GM23338 (cell line): ENCODE data around the gene SLC37A3. TPM values are rescaled to one million over a fixed set of nuclear protein-coding genes. Genes with fewer than 3 reads are reported as not detected.

ENCODE experiments used
- ATAC-seq: fragments of 200-7000 bp; cut with Tn5 transposase; 3 replicates; pipeline ENCODE4 v1.9.1; 2020
- DNase-seq: peaks from one replicate; pipeline ENCODE4 v3.0.0-alpha.2; 2015; ENCODE audit warnings: low spot score
- H2AFZ ChIP-seq: fragments of 200-600 bp; sonication (generic); 2 replicates; pipeline ENCODE4 v1.8.0; 2016; ENCODE audit warnings: antibody characterized with exemption, mild to moderate bottlenecking, moderate library complexity
- H3F3A ChIP-seq: fragments of 200-600 bp; sonication (generic); replicated peaks from 2 replicates; pipeline ENCODE4 v1.8.0; 2017; ENCODE audit warnings: antibody characterized with exemption, mixed run types, low read depth
- H3K27ac ChIP-seq: fragments of 200-600 bp; sonication (generic); 2 replicates; pipeline ENCODE4 v1.6.1; 2016; ENCODE audit warnings: low read depth
- H3K27me3 ChIP-seq: fragments of 200-600 bp; sonication (generic); 2 replicates; pipeline ENCODE4 v1.8.0; 2016; ENCODE audit warnings: mild to moderate bottlenecking, mixed run types, moderate library complexity; ENCODE audit not compliant: insufficient read depth
- H3K36me3 ChIP-seq: fragments of 200-600 bp; sonication (generic); 2 replicates; pipeline ENCODE4 v1.8.0; 2016; ENCODE audit warnings: mild to moderate bottlenecking; ENCODE audit not compliant: insufficient read depth
- H3K4me1 ChIP-seq: fragments of 200-600 bp; sonication (generic); 2 replicates; pipeline ENCODE4 v1.8.0; 2016; ENCODE audit warnings: mild to moderate bottlenecking, moderate library complexity; ENCODE audit not compliant: insufficient read depth
- H3K4me2 ChIP-seq: fragments of 200-600 bp; sonication (generic); 2 replicates; pipeline ENCODE4 v1.7.1; 2017; ENCODE audit warnings: mixed run types
- H3K4me3 ChIP-seq: fragments of 200-600 bp; sonication (generic); 2 replicates; pipeline ENCODE4 v1.6.1; 2016; ENCODE audit warnings: mixed run types
- H3K79me2 ChIP-seq: fragments of 200-600 bp; sonication (generic); replicated peaks from 2 replicates; pipeline ENCODE4 v1.8.0; 2017; ENCODE audit warnings: mild to moderate bottlenecking; ENCODE audit not compliant: insufficient read depth
- H3K9me2 ChIP-seq: fragments of 200-600 bp; sonication (generic); 2 replicates; pipeline ENCODE4 v1.8.0; 2017; ENCODE audit not compliant: insufficient read depth
- H4K20me1 ChIP-seq: fragments of 200-600 bp; sonication (generic); replicated peaks from 2 replicates; pipeline ENCODE4 v1.8.0; 2017; ENCODE audit warnings: mild to moderate bottlenecking; ENCODE audit not compliant: insufficient read depth
- H3K27ac Mint-ChIP-seq: 2 replicates; pipeline ENCODE4 v1.8.0; 2020; ENCODE audit warnings: inconsistent platforms, mild to moderate bottlenecking, moderate library complexity, mixed read lengths
- H3K27me3 Mint-ChIP-seq: 3 replicates; pipeline ENCODE4 v1.8.0; 2022; ENCODE audit warnings: low read depth, mild to moderate bottlenecking, moderate library complexity, mixed read lengths, inconsistent platforms; ENCODE audit not compliant: insufficient read depth, poor library complexity
- H3K36me3 Mint-ChIP-seq: 3 replicates; pipeline ENCODE4 v1.8.0; 2021; ENCODE audit warnings: low read depth, mild to moderate bottlenecking, inconsistent platforms, moderate library complexity, mixed read lengths
- H3K4me1 Mint-ChIP-seq: 3 replicates; pipeline ENCODE4 v1.8.0; 2020; ENCODE audit warnings: mild to moderate bottlenecking, inconsistent platforms, mixed read lengths
- H3K4me3 Mint-ChIP-seq: 3 replicates; pipeline ENCODE4 v1.8.0; 2021; ENCODE audit warnings: moderate library complexity, mild to moderate bottlenecking, inconsistent platforms, mixed read lengths
- H3K9me3 Mint-ChIP-seq: 3 replicates; pipeline ENCODE4 v1.8.0; 2020; ENCODE audit warnings: moderate library complexity, mild to moderate bottlenecking, inconsistent platforms, mixed read lengths
- CREB1 ChIP-seq: fragments of 250-450 bp; sonication (Bioruptor Pico); IDR thresholded peaks from 2 replicates; pipeline ENCODE4 v1.5.0; 2020; ENCODE audit warnings: low read depth, mild to moderate bottlenecking, moderate library complexity
- CTCF ChIP-seq, 2 experiments: fragments of 200-600 bp in 1 of 2; sonication (generic) in 1 of 2; conservative IDR thresholded peaks; 2 replicates each; pipeline versions ENCODE4 v1.5.1 to v1.6.1; 2016 to 2017; ENCODE audit warnings: antibody characterized with exemption in 2 of 2, low read depth in 2 of 2, mild to moderate bottlenecking in 2 of 2, moderate library complexity in 1 of 2
- EZH2 ChIP-seq: fragments of 200-600 bp; sonication (generic); IDR thresholded peaks from one replicate; pipeline ENCODE4 v1.8.0; 2017; ENCODE audit warnings: antibody characterized with exemption, mild to moderate bottlenecking, low read depth; ENCODE audit not compliant: unreplicated experiment
- EZH2phosphoT487 ChIP-seq: fragments of 200-600 bp; sonication (generic); IDR thresholded peaks from one replicate; pipeline ENCODE4 v1.8.1; 2018; ENCODE audit warnings: antibody characterized with exemption; ENCODE audit not compliant: unreplicated experiment
- NANOG ChIP-seq: IDR thresholded peaks from 2 replicates; pipeline ENCODE4 v1.6.1; 2016; ENCODE audit warnings: antibody characterized with exemption, borderline replicate concordance
- POLR2AphosphoS5 ChIP-seq: IDR thresholded peaks from 2 replicates; pipeline ENCODE4 v1.6.1; 2016; ENCODE audit warnings: antibody characterized with exemption, low read depth
- ZNF331 ChIP-seq: fragments of 250-450 bp; sonication (Bioruptor Pico); IDR thresholded peaks from 2 replicates; pipeline ENCODE4 v1.5.0; 2020; ENCODE audit warnings: low read depth, mild to moderate bottlenecking, moderate library complexity
- polyA plus RNA-seq: library from polyadenylated mRNA; unstranded; fragments of >200 nt; fragmentation: Nextera tagmentation; extraction: Ambion mirVana; gene quantifications from 2 replicates; pipeline ENCODE4 v1.2.1, GENCODE V29; 2016
- total RNA-seq: library from RNA; depleted of rRNA; stranded (reverse); fragments of >200 nt; shearing (Covaris generic); gene quantifications from 2 replicates; pipeline ENCODE4 v1.2.3, GENCODE V29; 2014
- TF ChIP-seq, protein P1 (sequence below): fragments of 250-450 bp; sonication (Bioruptor Pico); IDR thresholded peaks from 2 replicates; pipeline ENCODE4 v1.5.0; 2020; ENCODE audit warnings: mild to moderate bottlenecking, moderate library complexity
- TF ChIP-seq, protein P2 (sequence below): IDR thresholded peaks from one replicate; pipeline ENCODE4 v1.6.1; 2018; ENCODE audit warnings: antibody characterized with exemption; ENCODE audit not compliant: unreplicated experiment

SLC37A3 gene
- total and polyA plus RNA-seq, 2 experiments from 2014 or later: 35.6 to 86.2 TPM

- TF ChIP-seq, protein P1, sequence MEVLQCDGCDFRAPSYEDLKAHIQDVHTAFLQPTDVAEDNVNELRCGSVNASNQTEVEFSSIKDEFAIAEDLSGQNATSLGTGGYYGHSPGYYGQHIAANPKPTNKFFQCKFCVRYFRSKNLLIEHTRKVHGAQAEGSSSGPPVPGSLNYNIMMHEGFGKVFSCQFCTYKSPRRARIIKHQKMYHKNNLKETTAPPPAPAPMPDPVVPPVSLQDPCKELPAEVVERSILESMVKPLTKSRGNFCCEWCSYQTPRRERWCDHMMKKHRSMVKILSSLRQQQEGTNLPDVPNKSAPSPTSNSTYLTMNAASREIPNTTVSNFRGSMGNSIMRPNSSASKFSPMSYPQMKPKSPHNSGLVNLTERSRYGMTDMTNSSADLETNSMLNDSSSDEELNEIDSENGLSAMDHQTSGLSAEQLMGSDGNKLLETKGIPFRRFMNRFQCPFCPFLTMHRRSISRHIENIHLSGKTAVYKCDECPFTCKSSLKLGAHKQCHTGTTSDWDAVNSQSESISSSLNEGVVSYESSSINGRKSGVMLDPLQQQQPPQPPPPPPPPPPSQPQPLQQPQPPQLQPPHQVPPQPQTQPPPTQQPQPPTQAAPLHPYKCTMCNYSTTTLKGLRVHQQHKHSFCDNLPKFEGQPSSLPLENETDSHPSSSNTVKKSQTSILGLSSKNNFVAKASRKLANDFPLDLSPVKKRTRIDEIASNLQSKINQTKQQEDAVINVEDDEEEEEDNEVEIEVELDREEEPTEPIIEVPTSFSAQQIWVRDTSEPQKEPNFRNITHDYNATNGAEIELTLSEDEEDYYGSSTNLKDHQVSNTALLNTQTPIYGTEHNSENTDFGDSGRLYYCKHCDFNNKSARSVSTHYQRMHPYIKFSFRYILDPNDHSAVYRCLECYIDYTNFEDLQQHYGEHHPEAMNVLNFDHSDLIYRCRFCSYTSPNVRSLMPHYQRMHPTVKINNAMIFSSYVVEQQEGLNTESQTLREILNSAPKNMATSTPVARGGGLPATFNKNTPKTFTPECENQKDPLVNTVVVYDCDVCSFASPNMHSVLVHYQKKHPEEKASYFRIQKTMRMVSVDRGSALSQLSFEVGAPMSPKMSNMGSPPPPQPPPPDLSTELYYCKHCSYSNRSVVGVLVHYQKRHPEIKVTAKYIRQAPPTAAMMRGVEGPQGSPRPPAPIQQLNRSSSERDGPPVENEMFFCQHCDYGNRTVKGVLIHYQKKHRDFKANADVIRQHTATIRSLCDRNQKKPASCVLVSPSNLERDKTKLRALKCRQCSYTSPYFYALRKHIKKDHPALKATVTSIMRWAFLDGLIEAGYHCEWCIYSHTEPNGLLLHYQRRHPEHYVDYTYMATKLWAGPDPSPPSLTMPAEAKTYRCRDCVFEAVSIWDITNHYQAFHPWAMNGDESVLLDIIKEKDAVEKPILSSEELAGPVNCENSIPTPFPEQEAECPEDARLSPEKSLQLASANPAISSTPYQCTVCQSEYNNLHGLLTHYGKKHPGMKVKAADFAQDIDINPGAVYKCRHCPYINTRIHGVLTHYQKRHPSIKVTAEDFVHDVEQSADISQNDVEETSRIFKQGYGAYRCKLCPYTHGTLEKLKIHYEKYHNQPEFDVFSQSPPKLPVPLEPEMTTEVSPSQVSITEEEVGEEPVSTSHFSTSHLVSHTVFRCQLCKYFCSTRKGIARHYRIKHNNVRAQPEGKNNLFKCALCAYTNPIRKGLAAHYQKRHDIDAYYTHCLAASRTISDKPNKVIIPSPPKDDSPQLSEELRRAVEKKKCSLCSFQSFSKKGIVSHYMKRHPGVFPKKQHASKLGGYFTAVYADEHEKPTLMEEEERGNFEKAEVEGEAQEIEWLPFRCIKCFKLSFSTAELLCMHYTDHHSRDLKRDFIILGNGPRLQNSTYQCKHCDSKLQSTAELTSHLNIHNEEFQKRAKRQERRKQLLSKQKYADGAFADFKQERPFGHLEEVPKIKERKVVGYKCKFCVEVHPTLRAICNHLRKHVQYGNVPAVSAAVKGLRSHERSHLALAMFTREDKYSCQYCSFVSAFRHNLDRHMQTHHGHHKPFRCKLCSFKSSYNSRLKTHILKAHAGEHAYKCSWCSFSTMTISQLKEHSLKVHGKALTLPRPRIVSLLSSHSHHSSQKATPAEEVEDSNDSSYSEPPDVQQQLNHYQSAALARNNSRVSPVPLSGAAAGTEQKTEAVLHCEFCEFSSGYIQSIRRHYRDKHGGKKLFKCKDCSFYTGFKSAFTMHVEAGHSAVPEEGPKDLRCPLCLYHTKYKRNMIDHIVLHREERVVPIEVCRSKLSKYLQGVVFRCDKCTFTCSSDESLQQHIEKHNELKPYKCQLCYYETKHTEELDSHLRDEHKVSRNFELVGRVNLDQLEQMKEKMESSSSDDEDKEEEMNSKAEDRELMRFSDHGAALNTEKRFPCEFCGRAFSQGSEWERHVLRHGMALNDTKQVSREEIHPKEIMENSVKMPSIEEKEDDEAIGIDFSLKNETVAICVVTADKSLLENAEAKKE (CRISPR knock-in tag): no peak
These were observed 94.0 kb downstream of the SLC37A3 start (continued) for GRCh38 chr7:140304191-140304799.

DNA sequence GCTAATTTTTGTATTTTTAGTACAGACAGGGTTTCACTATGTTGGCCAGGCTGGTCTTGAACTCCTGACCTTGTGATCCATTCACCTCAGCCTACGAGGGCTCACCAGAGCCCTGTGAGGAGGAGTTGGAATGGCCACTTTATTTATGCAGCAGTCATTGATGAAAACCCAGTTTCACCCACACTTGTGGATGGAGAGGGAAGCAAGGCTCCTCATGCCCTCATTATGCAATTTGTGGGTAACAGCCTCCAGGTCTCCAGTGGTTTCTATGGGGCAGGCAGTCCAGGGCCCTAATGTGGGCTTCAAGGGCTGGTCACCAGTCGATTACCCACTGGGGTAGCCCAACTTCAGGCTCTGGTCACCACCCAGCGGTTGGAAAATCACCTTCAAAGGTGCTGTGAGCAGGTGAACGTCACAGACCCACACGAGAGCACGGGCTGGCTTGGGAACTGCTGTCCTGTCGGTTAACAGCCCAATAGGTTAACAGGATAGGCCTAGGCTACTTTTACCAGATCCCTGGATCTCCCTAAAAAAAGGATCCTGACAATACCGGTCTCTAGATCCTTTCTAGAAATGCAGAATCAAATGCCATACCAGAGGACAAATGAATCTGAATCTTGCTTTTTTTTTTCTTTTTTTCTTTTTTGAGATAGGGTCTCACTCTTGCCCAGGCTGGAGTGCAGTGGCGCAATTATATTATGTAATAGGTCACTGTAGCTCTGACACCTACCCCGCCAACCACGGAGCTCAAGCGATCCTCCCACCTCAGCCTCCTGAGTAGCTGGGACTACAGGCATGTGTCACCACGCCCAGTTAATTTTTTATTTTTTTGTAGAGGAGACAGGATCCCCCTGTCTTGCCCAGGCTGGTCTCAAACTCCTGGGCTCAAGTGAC is 97.8 kb downstream of the SLC37A3 start:
- H3F3A ChIP-seq: no peaks in the 10 kb centered on the region
- Mint-ChIP-seq H3K27me3 (no peaks in the 10 kb centered on the region), H3K9me3 (no peaks in the 10 kb centered on the region; the same call in 2 of the 3 replicates), H3K27ac (no peak overlapping the region), H3K4me1 (no peaks in the 10 kb centered on the region), H3K36me3 (no peaks in the 10 kb centered on the region), H3K4me3 (no peak overlapping the region)
- no peaks in the 10 kb centered on the region for H3K9me2 ChIP-seq
- no peak for ATAC-seq
- H2AFZ ChIP-seq: no peak overlapping the region
- H3K36me3 ChIP-seq: no peaks in the 10 kb centered on the region
- H3K4me1 ChIP-seq: no peaks in the 10 kb centered on the region
- TF ChIP-seq EZH2 (no peak), CTCF (conservative IDR thresholded peaks at IDR 0.05; ENCODE audit: low read depth in 2 of 2) (peak in 1 of 2 experiments; percentile 12; a peak in 1 of 4 replicates), NANOG (no peak), EZH2phosphoT487 (no peak), CREB1 (CRISPR knock-in tag) (no peak), ZNF331 (no peak), POLR2AphosphoS5 (no peak)
- TF ChIP-seq, protein P2, sequence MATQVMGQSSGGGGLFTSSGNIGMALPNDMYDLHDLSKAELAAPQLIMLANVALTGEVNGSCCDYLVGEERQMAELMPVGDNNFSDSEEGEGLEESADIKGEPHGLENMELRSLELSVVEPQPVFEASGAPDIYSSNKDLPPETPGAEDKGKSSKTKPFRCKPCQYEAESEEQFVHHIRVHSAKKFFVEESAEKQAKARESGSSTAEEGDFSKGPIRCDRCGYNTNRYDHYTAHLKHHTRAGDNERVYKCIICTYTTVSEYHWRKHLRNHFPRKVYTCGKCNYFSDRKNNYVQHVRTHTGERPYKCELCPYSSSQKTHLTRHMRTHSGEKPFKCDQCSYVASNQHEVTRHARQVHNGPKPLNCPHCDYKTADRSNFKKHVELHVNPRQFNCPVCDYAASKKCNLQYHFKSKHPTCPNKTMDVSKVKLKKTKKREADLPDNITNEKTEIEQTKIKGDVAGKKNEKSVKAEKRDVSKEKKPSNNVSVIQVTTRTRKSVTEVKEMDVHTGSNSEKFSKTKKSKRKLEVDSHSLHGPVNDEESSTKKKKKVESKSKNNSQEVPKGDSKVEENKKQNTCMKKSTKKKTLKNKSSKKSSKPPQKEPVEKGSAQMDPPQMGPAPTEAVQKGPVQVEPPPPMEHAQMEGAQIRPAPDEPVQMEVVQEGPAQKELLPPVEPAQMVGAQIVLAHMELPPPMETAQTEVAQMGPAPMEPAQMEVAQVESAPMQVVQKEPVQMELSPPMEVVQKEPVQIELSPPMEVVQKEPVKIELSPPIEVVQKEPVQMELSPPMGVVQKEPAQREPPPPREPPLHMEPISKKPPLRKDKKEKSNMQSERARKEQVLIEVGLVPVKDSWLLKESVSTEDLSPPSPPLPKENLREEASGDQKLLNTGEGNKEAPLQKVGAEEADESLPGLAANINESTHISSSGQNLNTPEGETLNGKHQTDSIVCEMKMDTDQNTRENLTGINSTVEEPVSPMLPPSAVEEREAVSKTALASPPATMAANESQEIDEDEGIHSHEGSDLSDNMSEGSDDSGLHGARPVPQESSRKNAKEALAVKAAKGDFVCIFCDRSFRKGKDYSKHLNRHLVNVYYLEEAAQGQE: no peak
- no peaks in the 10 kb centered on the region for H3K27me3 ChIP-seq
- no peaks in the 10 kb centered on the region for H4K20me1 ChIP-seq
- H3K79me2 ChIP-seq: no peaks in the 10 kb centered on the region
- DNase-seq: no peak
- H3K27ac ChIP-seq: no peak overlapping the region
- H3K4me3 ChIP-seq: no peak overlapping the region
- H3K4me2 ChIP-seq: no peak overlapping the region
